GM18517 (cell line): Measurements from ENCODE around the gene PSMD6.

Experiments
- ATAC-seq: cut with Tn5 transposase; IDR thresholded peaks from one replicate; pipeline ENCODE4 v1.9.1; 2021; ENCODE audit warnings: mild to moderate bottlenecking, moderate library complexity; ENCODE audit not compliant: unreplicated experiment

Gene PSMD6

DNA sequence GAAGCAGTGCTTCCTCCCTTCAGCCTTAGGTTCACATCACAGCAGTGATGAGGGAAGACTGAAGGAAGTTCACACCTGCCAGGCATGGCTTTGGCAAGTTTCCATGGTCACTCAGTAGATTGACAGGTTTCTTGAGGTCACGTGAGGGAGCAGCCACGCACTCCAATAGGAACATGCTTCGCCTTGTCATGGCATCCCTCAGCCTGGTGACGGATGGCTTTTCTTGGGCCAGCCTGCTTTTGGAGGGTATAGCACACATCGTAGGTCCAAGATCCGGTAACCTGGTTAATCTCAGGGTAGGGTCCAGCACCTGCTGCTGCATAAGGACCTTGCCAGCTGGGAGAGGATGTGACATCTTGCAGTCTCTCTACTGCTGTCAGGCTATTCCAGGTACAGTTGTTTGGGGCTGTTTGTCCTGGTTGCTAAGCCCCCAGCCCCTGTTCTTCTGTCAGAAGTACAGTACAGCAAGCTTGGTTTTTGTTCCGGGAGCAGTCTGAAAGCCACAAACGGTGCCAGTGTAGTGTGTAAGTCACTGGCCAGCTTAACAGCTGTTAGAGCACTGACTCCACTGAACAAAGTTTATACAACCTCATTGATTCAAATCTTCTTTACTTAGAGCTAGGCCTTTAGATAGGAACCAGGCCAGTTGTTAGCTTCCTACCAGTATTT is 42.3 kb downstream of the PSMD6 start:
- ATAC-seq = no peak

DNA sequence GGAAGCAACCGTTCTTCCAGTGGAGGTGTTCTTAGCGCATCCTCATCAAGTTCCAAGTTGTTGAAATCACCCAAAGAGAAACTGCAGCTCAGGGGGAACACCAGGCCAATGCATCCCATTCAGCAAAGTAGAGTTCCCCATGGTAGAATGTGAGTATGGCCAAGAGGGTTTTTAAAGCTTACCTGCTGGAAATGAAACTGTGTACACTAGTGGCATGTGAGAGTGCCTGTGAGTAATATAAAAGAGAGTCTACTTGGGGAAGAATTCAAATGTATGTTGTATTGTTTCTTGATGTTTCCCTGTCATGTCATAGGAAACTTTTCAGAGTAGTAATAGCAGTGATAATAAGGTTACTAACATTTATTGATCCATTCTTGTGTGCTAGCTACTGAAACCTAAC is 43.3 kb downstream of the PSMD6 start:
- no peak for ATAC-seq

DNA sequence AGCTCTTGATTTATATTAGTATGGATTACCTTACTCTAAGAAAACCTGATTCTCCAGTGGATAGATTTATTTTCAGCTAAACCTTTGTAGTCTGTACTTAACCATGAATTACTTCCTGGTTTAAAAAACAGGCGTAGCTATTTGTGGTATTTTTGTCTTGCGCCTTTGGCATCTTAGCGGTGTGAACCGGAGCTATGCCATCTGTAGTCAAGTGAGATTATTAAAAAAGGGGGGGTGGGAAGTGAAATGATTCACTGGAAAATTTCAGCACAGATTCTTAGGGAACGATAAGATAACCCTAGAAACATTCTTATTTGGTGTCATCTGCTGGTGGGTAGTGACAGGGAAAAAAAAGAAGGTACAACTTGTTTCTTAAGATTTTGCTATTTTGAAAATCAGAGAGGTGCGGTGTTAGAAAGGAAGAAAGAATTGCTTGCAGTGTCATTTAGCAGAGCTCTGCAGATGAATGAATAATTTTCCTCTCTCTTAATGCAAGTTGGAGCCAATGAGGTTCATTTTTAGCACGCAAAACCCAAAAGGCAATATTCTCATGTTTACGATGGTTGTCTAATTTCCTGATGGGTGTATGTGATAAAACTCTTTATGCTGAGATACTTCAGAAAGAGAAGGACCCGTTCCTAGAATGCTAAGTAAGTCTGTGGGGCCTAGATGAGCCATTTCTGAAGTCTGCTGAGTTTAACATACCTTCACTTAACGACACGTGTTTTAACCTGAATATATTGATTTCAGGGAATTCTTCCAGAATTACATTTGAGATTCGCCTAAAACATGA is 44.0 kb downstream of the PSMD6 start:
- no peak for ATAC-seq

DNA sequence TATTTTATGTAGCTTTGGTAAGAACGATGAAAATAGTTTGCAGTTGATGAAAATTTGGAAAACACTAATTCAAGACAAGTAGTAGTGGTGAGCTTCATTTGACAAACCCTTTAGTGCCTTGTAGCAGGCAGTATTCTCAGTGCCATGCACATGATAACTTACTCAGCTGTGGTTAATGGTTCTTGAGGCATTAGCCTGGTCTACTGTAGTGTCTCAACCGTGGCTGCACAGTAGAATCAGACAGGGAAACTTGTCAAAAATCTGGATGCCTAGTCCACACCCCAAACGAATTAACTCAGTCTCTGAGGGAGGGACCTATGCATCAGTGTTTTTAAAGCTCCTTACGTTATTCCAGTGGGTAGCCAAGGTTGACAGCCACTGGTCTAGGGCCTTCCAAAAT is 45.4 kb downstream of the PSMD6 start:
- no peak for ATAC-seq

DNA sequence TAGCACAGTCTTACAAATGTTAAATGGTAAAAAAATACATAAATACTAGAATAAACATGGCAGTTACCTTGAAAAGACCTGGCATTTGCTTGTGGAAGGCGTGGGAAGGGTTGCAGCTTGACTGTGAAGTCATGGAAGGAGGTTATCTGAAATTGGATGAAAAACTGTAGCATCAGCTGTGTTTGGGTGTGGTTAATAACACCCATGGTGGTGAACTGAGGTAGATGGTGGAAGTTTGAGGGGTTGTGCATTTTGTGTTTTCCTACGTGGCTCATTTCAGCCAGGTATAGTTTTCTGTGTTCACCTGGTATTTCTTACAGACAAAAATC is 46.5 kb downstream of the PSMD6 start:
- ATAC-seq = no peak

DNA sequence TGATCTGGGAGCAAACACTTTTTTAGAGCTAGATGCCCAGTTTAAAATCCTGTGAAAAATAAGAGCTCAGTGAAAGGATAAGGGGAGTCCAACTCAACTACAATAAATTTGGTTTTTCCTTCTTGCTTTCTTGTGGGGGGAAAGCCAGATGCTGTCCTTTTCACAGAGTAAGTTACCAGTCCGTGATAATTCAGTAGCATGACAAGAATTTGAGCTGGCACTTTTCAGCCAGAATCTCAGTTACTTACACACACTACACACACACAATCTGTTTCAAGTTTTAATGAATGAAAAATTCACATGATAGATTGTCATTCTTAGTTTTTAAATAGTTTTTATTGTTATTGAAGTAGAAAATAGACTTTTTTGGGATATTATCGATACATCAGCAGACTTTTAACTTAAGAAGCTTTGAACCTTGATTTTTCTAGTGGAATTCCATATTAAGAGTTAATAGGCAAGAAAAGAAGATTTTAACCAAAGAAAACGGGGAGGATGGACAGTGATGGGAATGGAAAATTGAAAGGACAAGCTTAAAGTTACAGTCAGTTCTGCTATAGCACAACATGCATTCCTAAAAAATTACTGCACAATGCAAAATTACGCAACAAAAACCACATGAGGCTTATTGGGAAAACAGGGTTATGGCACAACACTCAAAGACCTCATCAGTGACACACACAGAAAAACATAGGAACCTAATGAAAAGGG is 47.0 kb downstream of the PSMD6 start:
- no peak for ATAC-seq

DNA sequence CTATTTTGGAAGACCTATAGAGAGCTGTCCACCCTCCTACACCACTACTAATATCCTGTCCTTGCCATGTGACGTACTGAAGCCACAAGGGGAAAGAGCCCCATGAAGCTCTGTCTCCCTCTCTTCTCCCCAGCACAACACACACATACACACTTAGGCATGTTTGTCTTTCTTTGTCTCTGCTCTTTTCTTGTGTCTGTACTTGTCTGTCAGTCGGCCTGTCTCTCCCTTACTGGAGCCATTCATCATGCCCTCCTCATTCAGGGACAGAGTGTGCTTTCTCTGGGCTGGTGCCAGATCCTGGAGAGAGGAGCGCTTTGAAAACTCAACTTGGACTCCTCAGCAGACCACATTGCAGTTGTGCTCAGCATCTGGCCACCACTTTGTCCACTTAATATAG is 47.6 kb downstream of the PSMD6 start:
- no peak for ATAC-seq

DNA sequence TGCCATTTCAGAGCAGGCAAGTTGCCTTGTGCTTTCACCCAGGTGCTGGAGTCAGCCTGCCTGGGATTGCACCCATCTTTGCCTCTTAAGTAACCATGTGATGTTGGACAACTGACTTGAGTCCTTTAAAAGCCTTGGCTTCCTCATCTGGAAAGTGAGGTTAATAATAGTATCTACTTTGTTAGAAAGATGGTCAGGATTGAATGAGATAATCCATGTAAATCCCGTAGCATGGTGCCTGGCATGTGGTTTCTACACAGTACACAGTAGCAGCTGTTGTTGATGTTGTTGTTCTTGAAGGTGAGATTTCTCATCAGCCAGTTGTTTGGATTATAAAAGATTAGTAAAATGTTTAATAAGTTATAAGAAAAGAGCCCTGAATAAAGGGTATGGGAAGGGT is 48.8 kb downstream of the PSMD6 start:
- no peak for ATAC-seq

DNA sequence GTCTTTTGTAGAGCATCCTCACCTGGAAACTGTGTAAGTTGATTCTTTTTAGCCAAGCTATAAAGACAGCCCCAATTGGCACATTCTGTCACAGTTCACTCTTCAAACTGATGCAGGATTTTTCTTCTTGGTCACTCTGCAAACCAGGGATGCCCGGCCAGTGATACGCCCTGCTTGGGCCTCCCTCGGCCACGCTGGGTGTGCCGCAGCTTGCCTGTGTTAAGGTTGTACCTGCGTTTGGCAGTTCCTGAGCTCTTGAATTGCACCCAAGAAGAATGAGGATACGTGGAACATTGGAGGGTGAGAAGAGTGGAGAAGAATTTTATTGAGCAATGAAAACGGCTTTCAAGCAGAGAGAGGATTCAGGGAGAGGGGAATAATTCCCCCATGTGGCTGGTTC is 49.9 kb downstream of the PSMD6 start:
- no peak for ATAC-seq

DNA sequence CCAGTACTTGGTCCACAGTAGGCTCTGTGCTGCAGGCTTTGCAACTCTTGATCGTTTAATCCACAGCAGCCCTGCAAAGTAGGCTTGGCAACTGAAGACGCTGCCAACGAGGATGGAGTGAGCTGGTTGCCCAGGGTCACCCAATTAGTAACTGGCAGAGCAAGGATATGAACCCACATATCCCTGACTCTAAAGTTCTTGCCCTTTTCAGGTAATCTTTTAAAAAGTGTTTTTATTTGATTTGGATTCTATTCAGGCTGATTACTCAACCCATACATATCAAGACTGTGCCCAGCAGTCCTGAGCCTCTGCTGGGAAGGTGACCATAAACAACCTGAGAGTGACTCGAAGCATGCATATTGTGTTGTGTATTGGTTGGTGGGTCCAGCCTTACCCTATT is 50.3 kb downstream of the PSMD6 start:
- ATAC-seq = no peak

DNA sequence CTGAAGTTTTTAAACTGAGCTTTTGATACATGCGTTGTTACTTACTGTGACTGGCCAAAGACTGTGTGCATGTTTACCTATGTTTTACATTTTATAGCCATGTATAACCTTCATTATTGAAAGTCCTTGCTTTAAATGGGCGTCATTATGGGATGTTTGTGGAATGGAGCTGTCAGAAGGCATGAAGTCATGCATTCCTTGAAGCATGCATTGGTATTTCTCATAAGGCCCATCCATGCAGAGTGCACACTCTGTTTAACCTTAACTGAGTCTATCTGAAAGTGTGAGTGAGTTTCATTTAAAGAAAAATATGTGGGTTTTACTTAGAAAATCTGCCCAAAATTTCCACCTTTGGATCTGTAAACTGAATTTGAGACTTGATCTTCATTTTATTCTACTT is 51.1 kb downstream of the PSMD6 start:
- ATAC-seq = no peak

DNA sequence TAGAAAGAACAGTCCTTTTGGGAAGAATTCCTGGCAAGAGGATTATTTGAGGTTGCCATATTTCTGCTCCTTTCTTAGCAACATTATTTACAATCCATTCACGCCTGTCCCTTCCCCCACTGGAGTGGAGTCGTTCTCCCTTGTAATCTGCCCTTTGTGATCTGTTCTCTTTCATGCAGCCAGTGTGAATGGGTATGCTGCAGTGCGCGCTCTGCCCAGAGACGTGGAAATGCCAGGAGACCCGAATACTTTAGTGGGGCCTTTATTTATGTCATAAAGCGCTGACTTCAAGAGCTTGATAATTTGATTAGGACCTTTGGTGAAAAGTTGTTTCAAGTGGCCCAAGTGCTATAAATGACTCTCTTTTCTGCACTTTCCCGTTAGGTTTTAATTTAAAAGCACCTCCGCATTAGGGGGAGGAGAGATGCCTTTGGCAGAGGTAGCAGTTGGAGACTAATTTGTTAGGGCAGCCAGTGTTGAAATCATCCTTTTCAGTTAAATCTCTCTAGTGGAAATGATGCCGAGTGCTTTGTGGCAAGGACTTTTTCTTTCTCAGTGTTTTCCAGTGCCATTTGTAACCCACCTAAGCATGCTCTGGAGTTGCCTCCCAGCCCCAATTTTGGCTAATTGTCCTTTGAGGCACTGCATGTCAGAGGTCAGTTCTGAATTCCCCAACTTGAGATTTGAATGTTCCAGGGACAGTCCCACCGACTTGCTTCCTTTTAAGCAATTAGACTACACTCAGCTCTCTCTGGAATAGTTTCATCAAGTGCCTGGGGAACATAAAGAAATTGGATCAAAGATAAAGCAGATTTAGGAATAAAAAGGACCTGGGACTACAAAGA is 52.4 kb downstream of the PSMD6 start:
- no peak for ATAC-seq

DNA sequence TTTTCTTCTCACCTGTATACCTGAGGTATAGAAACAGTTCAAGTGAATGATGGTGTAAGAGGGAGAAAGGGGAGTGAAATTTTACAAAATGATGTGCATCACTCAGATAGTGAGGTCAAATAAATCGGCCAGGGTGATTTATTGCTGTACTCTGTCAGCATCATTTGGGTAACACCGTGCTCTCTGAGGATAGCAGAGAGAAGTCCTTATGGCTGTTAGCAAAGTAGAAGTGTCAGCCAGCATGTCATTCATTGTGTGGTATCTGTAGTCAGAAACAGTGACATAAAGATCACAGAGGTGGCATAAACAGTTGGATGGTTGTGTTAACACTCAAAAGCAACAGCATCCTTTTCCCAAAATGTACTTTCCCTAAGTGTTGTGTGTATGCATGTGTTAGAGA is 53.4 kb downstream of the PSMD6 start:
- no peak for ATAC-seq

DNA sequence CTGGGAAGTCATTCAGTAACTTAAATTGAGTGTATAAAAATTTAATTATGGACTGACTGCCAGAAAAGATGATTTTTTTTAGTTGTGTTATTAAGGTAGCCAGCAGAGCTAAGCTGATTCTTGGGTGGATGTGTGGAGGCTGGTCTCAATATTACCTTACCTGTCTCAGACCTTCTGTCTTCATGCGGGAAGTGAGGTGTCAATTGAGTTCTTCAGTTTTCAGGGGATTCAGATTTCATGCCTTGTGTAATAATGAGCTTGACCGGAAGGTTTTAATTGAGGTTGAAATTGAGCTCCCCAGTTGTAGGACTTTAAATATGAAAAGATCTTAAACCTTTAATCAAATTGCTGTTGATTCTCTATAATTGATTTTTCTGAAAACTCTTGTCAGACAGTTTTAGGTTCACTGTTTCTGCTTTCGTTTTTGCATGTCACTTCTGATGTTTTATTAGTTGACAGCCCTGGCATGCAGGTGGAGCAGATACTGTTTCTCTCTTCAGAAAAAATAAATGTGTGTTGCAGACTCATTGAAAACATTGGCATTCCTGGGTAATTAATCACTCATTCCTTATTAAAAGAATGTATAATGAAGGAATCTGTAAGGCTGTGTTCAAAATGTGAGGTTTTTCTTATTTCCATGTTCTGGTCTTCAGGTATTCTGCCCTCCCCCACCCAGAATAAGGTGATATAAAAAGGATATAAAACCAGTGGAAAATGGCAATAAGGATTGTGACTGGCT is 54.5 kb downstream of the PSMD6 start:
- ATAC-seq = peak; percentile 18

DNA sequence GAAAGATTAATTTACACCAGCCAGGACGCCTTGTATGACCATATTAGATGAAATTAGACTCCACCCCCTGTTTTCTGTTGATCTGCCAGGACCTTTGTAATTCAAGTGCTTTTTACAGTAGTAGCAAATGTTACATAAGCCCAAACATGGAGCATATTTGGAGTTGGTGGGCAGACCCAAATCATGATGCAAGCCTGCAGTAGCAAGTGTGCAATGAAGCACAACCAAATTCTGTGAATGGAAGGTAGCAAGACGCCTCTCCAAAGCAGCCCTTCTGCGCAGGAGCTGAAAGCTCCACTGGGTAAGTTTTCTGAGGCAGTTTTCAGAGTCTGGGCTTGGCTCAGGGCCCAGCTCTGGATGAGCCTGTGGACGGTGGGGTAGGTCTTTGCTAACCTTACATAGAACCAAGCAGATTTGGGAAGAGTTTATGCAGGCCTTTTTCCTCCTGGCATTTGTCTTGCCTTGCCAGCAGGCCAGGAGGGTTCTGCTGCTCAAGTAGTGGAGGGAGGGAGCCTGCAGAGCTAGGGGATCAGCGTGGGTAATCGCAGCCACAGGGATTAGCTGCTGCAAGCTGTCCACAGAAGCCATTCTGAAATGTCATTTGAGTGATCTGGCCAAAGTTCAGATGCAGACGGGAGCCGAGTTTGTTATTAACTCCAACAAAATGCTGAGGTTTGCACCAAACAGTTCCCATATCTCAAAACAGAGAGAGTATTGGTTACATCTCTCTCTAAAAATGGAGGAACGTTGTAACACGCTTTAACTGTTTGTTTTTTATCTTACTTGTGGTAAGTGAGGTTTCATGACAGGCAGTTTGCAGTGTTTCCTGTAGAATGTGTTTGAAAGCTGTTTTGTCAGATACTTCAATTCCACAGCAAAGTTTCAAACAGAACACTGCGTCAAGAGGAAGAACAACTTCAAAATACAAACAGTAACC is 55.4 kb downstream of the PSMD6 start:
- ATAC-seq = peak; percentile 56

DNA sequence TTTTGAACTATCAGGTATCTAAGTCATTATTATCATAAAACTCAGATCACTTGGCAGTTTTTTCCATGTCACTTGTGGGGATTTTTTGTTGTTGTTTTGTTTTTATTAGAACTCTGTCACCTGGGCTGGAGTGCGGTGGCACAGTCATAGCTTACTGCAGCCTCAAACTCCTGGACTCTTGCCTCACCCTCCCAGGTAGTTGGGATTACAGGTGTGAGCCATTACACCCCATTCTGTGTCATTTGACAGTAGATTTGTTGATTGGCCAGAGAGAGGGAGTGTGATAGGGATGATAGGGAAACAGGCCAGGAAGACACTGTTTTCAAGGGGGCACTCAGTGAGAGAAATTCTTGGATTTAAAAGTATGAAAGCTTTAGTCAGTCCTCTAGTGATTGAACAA is 56.4 kb downstream of the PSMD6 start:
- ATAC-seq = no peak

DNA sequence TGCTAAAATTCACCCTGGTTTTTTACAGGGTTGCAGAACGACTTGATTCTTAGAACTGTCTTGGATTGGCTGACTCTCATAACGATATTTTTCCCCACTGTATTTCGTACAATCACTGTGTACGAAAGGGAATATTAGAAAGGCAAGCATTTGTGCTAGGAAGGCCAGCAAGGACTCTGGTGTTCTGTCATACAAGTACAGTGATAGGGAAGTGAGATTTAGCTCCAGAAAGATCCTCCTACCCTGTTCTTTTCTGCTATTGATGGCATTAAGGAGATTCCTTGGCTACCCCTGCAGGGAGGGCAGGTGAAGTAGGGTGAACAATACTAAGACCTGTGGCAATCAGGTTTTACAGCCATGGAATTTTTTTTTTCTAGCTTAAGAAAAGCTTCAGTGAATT is 57.3 kb downstream of the PSMD6 start:
- ATAC-seq = no peak

DNA sequence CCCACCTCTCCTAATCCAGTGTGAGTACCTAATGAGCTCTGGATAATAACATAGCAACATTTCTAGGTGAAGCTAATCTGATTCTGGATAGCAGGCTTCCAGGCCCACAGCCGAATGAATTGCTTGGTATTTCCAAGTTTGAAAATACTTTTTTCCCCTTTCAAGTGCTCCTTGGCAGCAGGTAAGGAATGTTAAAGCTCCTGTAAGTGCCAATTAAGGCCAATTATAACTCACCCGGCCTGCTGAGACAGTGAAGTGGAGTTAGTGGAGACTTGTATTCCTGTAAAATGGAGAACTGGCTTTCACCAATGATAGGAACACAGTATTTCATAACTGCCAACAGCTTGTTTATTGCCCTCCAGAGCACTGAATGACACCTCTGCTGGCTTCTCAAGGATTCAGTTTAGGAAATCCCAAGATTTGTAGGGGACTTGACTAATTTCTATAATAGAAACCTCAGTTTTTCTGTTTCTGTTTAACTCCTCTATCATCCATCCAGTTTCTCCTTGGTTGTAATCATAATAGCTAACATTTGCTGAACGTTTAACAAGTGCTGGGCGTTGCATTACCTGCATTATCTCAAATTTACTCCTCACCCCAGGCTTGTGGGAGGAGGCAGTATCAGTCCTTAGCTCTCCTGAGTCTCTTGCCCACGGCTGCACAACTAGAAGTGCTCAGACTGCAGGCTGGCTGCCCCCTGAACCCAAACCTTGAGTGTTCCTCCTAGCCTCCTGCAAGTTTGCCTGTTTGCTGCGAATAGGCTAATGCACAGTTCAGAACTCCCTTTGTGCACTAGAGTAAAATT is 58.4 kb downstream of the PSMD6 start:
- ATAC-seq = no peak

DNA sequence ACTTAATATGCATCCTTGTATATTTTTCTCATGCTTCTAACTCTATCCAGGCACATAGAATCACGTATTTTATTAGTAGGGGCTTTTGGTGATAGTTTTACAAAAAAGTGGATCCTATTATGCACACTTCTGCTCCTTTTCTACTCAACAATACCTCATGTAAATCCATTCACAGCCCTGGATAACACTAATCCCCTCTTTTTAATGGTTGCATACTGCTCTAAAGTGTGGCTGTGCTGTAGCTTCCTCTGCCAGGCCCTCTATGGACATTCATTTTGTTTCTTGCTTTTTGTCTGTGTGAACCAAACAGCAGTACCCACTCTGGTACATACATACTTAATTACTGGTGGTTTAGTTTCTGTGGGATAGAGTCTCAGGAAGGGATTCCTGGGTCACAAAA is 59.8 kb downstream of the PSMD6 start:
- ATAC-seq = no peak
